Measurements from ENCODE around the gene RPS6KB2.
"Not testable (repeated sequence)": the region's sequence is repeated elsewhere in the genome, so short reads cannot be mapped to it uniquely, and the experiment has no call there.

Gene RPS6KB2

GRCh38 chr11:67410984-67411784 is 17.1 kb upstream of the RPS6KB2 start:
- DNase-seq, result no peak

GRCh38 chr11:67411785-67412152 is 16.5 kb upstream of the RPS6KB2 start:
- no peak for DNase-seq

GRCh38 chr11:67412495-67413179 is 15.7 kb upstream of the RPS6KB2 start:
- DNase-seq, result no peak

- DNase-seq, result no peak
Observed at GRCh38 chr11:67413266-67413849, 14.9 kb upstream of the RPS6KB2 start.

GRCh38 chr11:67415501-67416304 is 12.6 kb upstream of the RPS6KB2 start, which contains the start of gene CARNS1:
CARNS1 (plus strand) TSS chr11:67415678; CDS start chr11:67416200, 522 bp downstream.
- DNase-seq, result no peak

GRCh38 chr11:67416416-67417335 is 11.6 kb upstream of the RPS6KB2 start:
- peak; percentile 90 for DNase-seq

- no peak for DNase-seq
Observed at GRCh38 chr11:67417425-67417824, 10.9 kb upstream of the RPS6KB2 start.

GRCh38 chr11:67418476-67419281 is 9.6 kb upstream of the RPS6KB2 start:
- peak in 1 of 2 donors; percentile 62 for DNase-seq

- DNase-seq, result no peak
Observed at GRCh38 chr11:67419325-67420049, 8.8 kb upstream of the RPS6KB2 start.

- no peak for DNase-seq
Observed at GRCh38 chr11:67420147-67420645, 8.1 kb upstream of the RPS6KB2 start.

GRCh38 chr11:67420646-67421429 is 7.5 kb upstream of the RPS6KB2 start:
- peak; percentile 97 to 98 for DNase-seq

GRCh38 chr11:67421430-67422031 is 6.8 kb upstream of the RPS6KB2 start:
- no peak for DNase-seq

- no peak for DNase-seq
Observed at GRCh38 chr11:67422891-67423290, 5.4 kb upstream of the RPS6KB2 start.

- no peak for DNase-seq
Observed at GRCh38 chr11:67423466-67423865, 4.8 kb upstream of the RPS6KB2 start.

- DNase-seq, result no peak
Observed at GRCh38 chr11:67423891-67424613, 4.2 kb upstream of the RPS6KB2 start.

- DNase-seq, result not testable (repeated sequence)
Observed at GRCh38 chr11:67427364-67427859, 882 bp upstream of the RPS6KB2 start.

- no peak for DNase-seq
Observed at GRCh38 chr11:67429038-67429668, 859 bp downstream of the RPS6KB2 start.

Data from CD4-positive, alpha-beta T cell treated with Interleukin-4 for 1 hour (primary cell).